Mesenchymal stem cell (in vitro differentiated cells and primary cell): Measurements from ENCODE around the gene EMID1.

Experiments used
- DNase-seq: peaks from one replicate; pipeline ENCODE4 v3.0.0-alpha.2; 2013
- H2AFZ ChIP-seq: one replicate; pipeline ENCODE4 v1.6.1; 2013; ENCODE audit warnings: low read depth, mild to moderate bottlenecking, control low read depth, inconsistent platforms, low read length, moderate library complexity
- H2AK5ac ChIP-seq: 2 replicates; pipeline ENCODE4 v1.6.1; 2013; ENCODE audit warnings: low read length, moderate library complexity, mild to moderate bottlenecking, inconsistent platforms; ENCODE audit not compliant: severe bottlenecking
- H2BK120ac ChIP-seq: one replicate; pipeline ENCODE4 v1.6.1; 2013; ENCODE audit warnings: low read depth, mild to moderate bottlenecking, inconsistent platforms, low read length, moderate library complexity
- H2BK12ac ChIP-seq, 2 experiments: one replicate each; pipeline ENCODE4 v1.6.1; 2013; ENCODE audit warnings: inconsistent platforms in 2 of 2, low read length in 2 of 2, mild to moderate bottlenecking in 2 of 2, moderate library complexity in 2 of 2, control low read depth in 1 of 2
- H2BK15ac ChIP-seq: one replicate; pipeline ENCODE4 v1.6.1; 2013; ENCODE audit warnings: mild to moderate bottlenecking, low read depth, inconsistent platforms; ENCODE audit not compliant: poor library complexity, severe bottlenecking
- H2BK5ac ChIP-seq: 2 replicates; pipeline ENCODE4 v1.6.1; 2013; ENCODE audit warnings: low read depth, mild to moderate bottlenecking, low read length, control low read depth, inconsistent platforms; ENCODE audit not compliant: poor library complexity, severe bottlenecking
- H3K14ac ChIP-seq, 2 experiments: one replicate each; pipeline ENCODE4 v1.6.1; 2013; ENCODE audit warnings: inconsistent platforms in 2 of 2, low read length in 2 of 2, control low read depth in 1 of 2, mild to moderate bottlenecking in 1 of 2, moderate library complexity in 1 of 2
- H3K18ac ChIP-seq, 2 experiments: one replicate each; pipeline ENCODE4 v1.6.1; 2013; ENCODE audit warnings: inconsistent platforms in 2 of 2, low read length in 2 of 2, control low read depth in 1 of 2, low read depth in 1 of 2, mild to moderate bottlenecking in 1 of 2
- H3K23ac ChIP-seq, 2 experiments: one replicate each; pipeline ENCODE4 v1.6.1; 2013; ENCODE audit warnings: inconsistent platforms in 2 of 2, low read length in 2 of 2, mild to moderate bottlenecking in 2 of 2, moderate library complexity in 2 of 2, control low read depth in 1 of 2
- H3K27ac ChIP-seq: 2 replicates; pipeline ENCODE4 v1.5.1; 2013; ENCODE audit warnings: mild to moderate bottlenecking, moderate library complexity, low read length, control low read depth, inconsistent platforms; ENCODE audit not compliant: poor library complexity, severe bottlenecking
- H3K27me3 ChIP-seq, 2 experiments: 2 replicates each; pipeline versions ENCODE4 v1.6.1 to v1.7.0; 2013; ENCODE audit warnings: low read length in 2 of 2, mild to moderate bottlenecking in 2 of 2, moderate library complexity in 2 of 2, control low read depth in 1 of 2, inconsistent platforms in 1 of 2; ENCODE audit not compliant: control insufficient read depth in 1 of 2, insufficient read depth in 1 of 2
- H3K36me3 ChIP-seq, 2 experiments: 2 replicates each; pipeline versions ENCODE4 v1.6.1 to v1.7.0; 2013; ENCODE audit warnings: low read length in 2 of 2, control low read depth in 1 of 2, inconsistent platforms in 1 of 2, low read depth in 1 of 2, mild to moderate bottlenecking in 1 of 2; ENCODE audit not compliant: insufficient read depth in 2 of 2, control insufficient read depth in 1 of 2
- H3K4ac ChIP-seq, 2 experiments: one replicate each; pipeline ENCODE4 v1.6.1; 2013; ENCODE audit warnings: inconsistent platforms in 2 of 2, low read length in 2 of 2, mild to moderate bottlenecking in 2 of 2, moderate library complexity in 2 of 2, control low read depth in 1 of 2, low read depth in 1 of 2
- H3K4me1 ChIP-seq: 2 replicates; pipeline ENCODE4 v1.6.1; 2013; ENCODE audit warnings: low read depth, low read length, control low read depth; ENCODE audit not compliant: control insufficient read depth, insufficient read depth
- H3K4me2 ChIP-seq: 2 replicates; pipeline ENCODE4 v1.6.1; 2013; ENCODE audit warnings: low read length, mild to moderate bottlenecking, inconsistent platforms; ENCODE audit not compliant: poor library complexity, severe bottlenecking
- H3K4me3 ChIP-seq, 2 experiments: 2 replicates each; pipeline versions ENCODE4 v1.5.1 to v1.7.0; 2013; ENCODE audit warnings: low read length in 2 of 2, mild to moderate bottlenecking in 2 of 2, control low read depth in 1 of 2, low read depth in 1 of 2; ENCODE audit not compliant: insufficient read depth in 1 of 2
- H3K79me1 ChIP-seq: replicated peaks from 2 replicates; pipeline ENCODE4 v1.6.1; 2013; ENCODE audit warnings: mild to moderate bottlenecking, control low read depth, low read length, inconsistent platforms; ENCODE audit not compliant: poor library complexity, severe bottlenecking
- H3K9ac ChIP-seq: 2 replicates; pipeline ENCODE4 v1.7.0; 2013; ENCODE audit warnings: mild to moderate bottlenecking, low read length, moderate library complexity
- H3K9me3 ChIP-seq: 2 replicates; pipeline ENCODE4 v1.7.0; 2013; ENCODE audit warnings: mild to moderate bottlenecking, low read length; ENCODE audit not compliant: control insufficient read depth
- H4K8ac ChIP-seq: one replicate; pipeline ENCODE4 v1.6.1; 2013; ENCODE audit warnings: inconsistent platforms, mild to moderate bottlenecking, low read length, moderate library complexity
- H4K91ac ChIP-seq: one replicate; pipeline ENCODE4 v1.6.1; 2013; ENCODE audit warnings: mild to moderate bottlenecking, low read length, inconsistent platforms
- WGBS: methylation state at CpG from one replicate; pipeline ENCODE4 v1.1.7; 2013; ENCODE audit warnings: mixed read lengths; 5-methylcytosine and 5-hydroxymethylcytosine counted together

Gene EMID1

GRCh38 chr22:29195118-29195963 lies 10.4 kb upstream of the EMID1 start:
- peaks cover 2% of the 10 kb centered on the region for H3K9me3 ChIP-seq
- no peak overlapping the region for H3K4ac ChIP-seq
- H3K23ac ChIP-seq, result peak overlapping the region in 1 of 2 experiments; percentile 2
- H2BK15ac ChIP-seq, result peak overlapping the region; percentile 90
- no peak overlapping the region for H2AFZ ChIP-seq
- WGBS, result 70% methylated on average over 5 of the region's 8 CpGs
- H2BK12ac ChIP-seq, result peak overlapping the region; percentile 11 to 40
- H3K36me3 ChIP-seq, result no peaks in the 10 kb centered on the region
- no peaks in the 10 kb centered on the region for H3K79me1 ChIP-seq
- peak overlapping the region in 1 of 2 experiments; percentile 75 for H3K14ac ChIP-seq
- H3K4me3 ChIP-seq, result no peak overlapping the region
- DNase-seq, result peak; percentile 13
- no peak overlapping the region for H2AK5ac ChIP-seq
- no peak overlapping the region for H3K4me2 ChIP-seq
- peak overlapping the region; percentile 53 for H4K91ac ChIP-seq
- no peak overlapping the region for H2BK120ac ChIP-seq
- H3K27ac ChIP-seq, result no peak overlapping the region
- peaks cover 3 to 8% of the 10 kb centered on the region in 2 experiments for H3K27me3 ChIP-seq
- H3K4me1 ChIP-seq, result no peaks in the 10 kb centered on the region
- no peak overlapping the region for H3K9ac ChIP-seq
- H4K8ac ChIP-seq, result peak overlapping the region; percentile 76
- H3K18ac ChIP-seq, result peak overlapping the region in 1 of 2 experiments; percentile 59
- H2BK5ac ChIP-seq, result no peak overlapping the region

GRCh38 chr22:29195964-29196666 lies 9.6 kb upstream of the EMID1 start:
- H4K91ac ChIP-seq, result no peak overlapping the region
- H2AFZ ChIP-seq, result no peak overlapping the region
- H3K36me3 ChIP-seq, result no peaks in the 10 kb centered on the region
- H3K9me3 ChIP-seq, result peaks cover 2% of the 10 kb centered on the region
- 58% methylated on average over 10 of the region's 10 CpGs for WGBS
- H2AK5ac ChIP-seq, result no peak overlapping the region
- peaks cover 3 to 6% of the 10 kb centered on the region in 2 experiments for H3K27me3 ChIP-seq
- H2BK120ac ChIP-seq, result no peak overlapping the region
- no peak overlapping the region for H2BK5ac ChIP-seq
- H3K4ac ChIP-seq, result peak overlapping the region in 1 of 2 experiments; percentile 30
- H4K8ac ChIP-seq, result peak overlapping the region; percentile 61
- peak overlapping the region; percentile 11 to 21 for H2BK12ac ChIP-seq
- peak overlapping the region in 1 of 2 experiments; percentile 2 for H3K23ac ChIP-seq
- H3K27ac ChIP-seq, result no peak overlapping the region
- no peak overlapping the region for H3K4me2 ChIP-seq
- peak overlapping the region in 1 of 2 experiments; percentile 90 for H3K14ac ChIP-seq
- H3K79me1 ChIP-seq, result no peaks in the 10 kb centered on the region
- no peak overlapping the region for H3K9ac ChIP-seq
- peak overlapping the region in 1 of 2 experiments; percentile 59 for H3K18ac ChIP-seq
- no peaks in the 10 kb centered on the region for H3K4me1 ChIP-seq
- peak overlapping the region; percentile 86 for H2BK15ac ChIP-seq
- H3K4me3 ChIP-seq, result no peak overlapping the region
- no peak for DNase-seq

DNA sequence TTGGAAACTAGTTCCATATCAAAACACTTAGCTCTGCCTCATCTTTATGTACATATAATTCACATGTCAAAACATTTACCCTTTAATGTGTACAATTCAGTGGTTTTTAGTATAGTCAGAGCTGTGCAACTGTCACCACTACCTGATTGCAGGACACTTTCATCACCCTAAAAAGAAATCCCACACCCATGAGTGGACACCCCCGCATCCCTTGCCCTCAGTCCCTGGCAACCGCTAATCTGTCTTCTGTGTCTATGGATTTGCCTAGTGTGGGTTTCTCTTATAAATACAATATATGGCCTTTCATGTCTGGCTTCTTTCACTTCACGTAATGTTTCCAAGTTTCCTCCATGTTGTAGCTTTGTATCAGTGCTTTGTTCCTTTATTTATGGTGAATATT lies 8.6 kb upstream of the EMID1 start:
- no peak overlapping the region for H3K4me3 ChIP-seq
- H3K27me3 ChIP-seq, result peaks cover 6 to 14% of the 10 kb centered on the region in 2 experiments
- no peak overlapping the region for H2BK12ac ChIP-seq
- H3K9ac ChIP-seq, result no peak overlapping the region
- H3K4ac ChIP-seq, result no peak overlapping the region
- DNase-seq, result no peak
- no peak overlapping the region for H3K23ac ChIP-seq
- no peak overlapping the region for H2AK5ac ChIP-seq
- H2BK15ac ChIP-seq, result no peak overlapping the region
- H4K91ac ChIP-seq, result no peak overlapping the region
- no peak overlapping the region for H3K27ac ChIP-seq
- no peaks in the 10 kb centered on the region for H3K36me3 ChIP-seq
- H3K14ac ChIP-seq, result no peak overlapping the region
- no peak overlapping the region for H3K4me2 ChIP-seq
- H3K79me1 ChIP-seq, result no peaks in the 10 kb centered on the region
- no peak overlapping the region for H2BK120ac ChIP-seq
- H3K9me3 ChIP-seq, result peaks cover 2% of the 10 kb centered on the region
- no peak overlapping the region for H3K18ac ChIP-seq
- no peak overlapping the region for H2BK5ac ChIP-seq
- no peak overlapping the region for H2AFZ ChIP-seq
- WGBS, result no CpG with 5 or more reads among the region's 3 CpGs
- H4K8ac ChIP-seq, result no peak overlapping the region
- H3K4me1 ChIP-seq, result no peaks in the 10 kb centered on the region

DNA sequence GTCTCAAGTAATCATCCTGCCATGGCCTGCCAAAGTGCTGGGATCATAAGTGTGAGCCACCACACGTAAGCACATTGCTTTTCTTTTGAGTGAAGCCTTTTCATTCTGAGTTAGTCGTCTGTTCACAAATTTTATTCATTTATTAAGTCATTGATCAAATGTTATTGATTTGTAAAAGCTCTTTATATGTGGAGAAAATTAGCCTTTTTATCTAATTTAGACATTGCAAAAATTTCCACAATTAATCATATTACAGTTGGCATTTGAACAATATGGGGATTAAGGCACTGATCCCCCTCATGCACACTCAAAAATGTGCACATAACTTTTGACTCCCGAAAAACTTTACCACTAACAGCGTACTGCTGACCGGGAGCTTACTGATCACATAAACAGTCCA lies 7.5 kb upstream of the EMID1 start:
- Histone ChIP-seq H2BK12ac (no peak overlapping the region), H2BK15ac (no peak overlapping the region), H3K27ac (no peak overlapping the region), H2AFZ (no peak overlapping the region), H4K8ac (no peak overlapping the region), H2AK5ac (no peak overlapping the region), H3K9ac (no peak overlapping the region), H3K23ac (no peak overlapping the region), H3K18ac (no peak overlapping the region), H4K91ac (no peak overlapping the region), H3K4ac (no peak overlapping the region), H2BK120ac (no peak overlapping the region), H3K14ac (no peak overlapping the region), H3K4me3 (no peak overlapping the region), H3K36me3 (no peaks in the 10 kb centered on the region), H3K4me1 (no peaks in the 10 kb centered on the region), H2BK5ac (no peak overlapping the region), H3K27me3 (peaks cover 9 to 19% of the 10 kb centered on the region in 2 experiments), H3K4me2 (no peak overlapping the region), H3K79me1 (no peaks in the 10 kb centered on the region), H3K9me3 (peaks cover 2% of the 10 kb centered on the region)
- DNase-seq, result no peak
- 91% methylated on average over 4 of the region's 5 CpGs for WGBS
